Measurements from ENCODE around the gene C1QB. TPM values are rescaled to one million over a fixed set of nuclear protein-coding genes. Genes with fewer than 3 reads are reported as not detected.

Gene C1QB
- total and polyA plus RNA-seq, 2 of the 8 experiments (the other 6 are each of a cell fraction or from before 2014, with no cell fraction given): not detected

GRCh38 chr1:22628698-22629444 is 24.2 kb upstream of the C1QB start (continued):
- TF ChIP-seq CBX5 (IDR thresholded peaks at IDR 0.05; ENCODE audit: low read depth, low read length) (no peak), CBX8 (IDR thresholded peaks at IDR 0.05; ENCODE audit: borderline replicate concordance, low read depth, low read length) (no peak), EP300 (IDR thresholded peaks at IDR 0.05; ENCODE audit: borderline replicate concordance in 1 of 2, low read depth in 2 of 2, low read length in 2 of 2) (no peak), ATF3 (IDR thresholded peaks at IDR 0.05; ENCODE audit: insufficient read depth, low read depth, low read length) (no peak)
